GM23248 (cell line): Measurements from ENCODE around the gene TMED7.

Experiments used
- EZH2 ChIP-seq: fragments of 200-600 bp; sonication (generic); IDR thresholded peaks from 2 replicates; pipeline ENCODE4 v1.6.1; 2018; ENCODE audit warnings: antibody characterized with exemption, mild to moderate bottlenecking; ENCODE audit not compliant: insufficient read depth, poor library complexity, severe bottlenecking
- EZH2phosphoT487 ChIP-seq: fragments of 200-600 bp; sonication (generic); IDR thresholded peaks from 2 replicates; pipeline ENCODE4 v1.6.1; 2018; ENCODE audit warnings: antibody characterized with exemption, moderate library complexity, mild to moderate bottlenecking, low read depth; ENCODE audit not compliant: insufficient read depth

GRCh38 chr5:115588640-115589039, 37.2 kb downstream of the TMED7 start:
- TF ChIP-seq EZH2 (no peak), EZH2phosphoT487 (no peak)
